ENCODE measurements around the gene FAM168A.

Gene FAM168A

GRCh38 chr11:73386016-73386415 lies 211.9 kb downstream of the FAM168A start:
- no peak overlapping the region for H3K4me3 ChIP-seq (ENCODE audit: low read length)
- no peak for DNase-seq (ENCODE audit: low read depth)
- no peak for TF ChIP-seq CTCF (conservative IDR thresholded peaks at IDR 0.05; ENCODE audit: low read length)

GRCh38 chr11:73384872-73385689 lies 212.8 kb downstream of the FAM168A start:
- H3K4me3 ChIP-seq (ENCODE audit: low read length): no peak overlapping the region
- DNase-seq (ENCODE audit: low read depth): peak; percentile 18
- TF ChIP-seq CTCF (conservative IDR thresholded peaks at IDR 0.05; ENCODE audit: low read length): no peak

- H3K4me3 ChIP-seq (ENCODE audit: low read length): no peak overlapping the region
- no peak for TF ChIP-seq CTCF (conservative IDR thresholded peaks at IDR 0.05; ENCODE audit: low read length)
These were observed 213.4 kb downstream of the FAM168A start for GRCh38 chr11:73384531-73384871.

GRCh38 chr11:73384125-73384441 lies 213.8 kb downstream of the FAM168A start:
- DNase-seq (ENCODE audit: low read depth): no peak
- no peak for TF ChIP-seq CTCF (conservative IDR thresholded peaks at IDR 0.05; ENCODE audit: low read length)
- no peak overlapping the region for H3K4me3 ChIP-seq (ENCODE audit: low read length)

More at GRCh38 chr11:73384531-73384871, 213.4 kb downstream of the FAM168A start:
- no peak for DNase-seq (ENCODE audit: low read depth)

- TF ChIP-seq CTCF (conservative IDR thresholded peaks at IDR 0.05; ENCODE audit: low read length): no peak
- DNase-seq (ENCODE audit: low read depth): no peak
- no peak overlapping the region for H3K4me3 ChIP-seq (ENCODE audit: low read length)
These were observed 214.4 kb downstream of the FAM168A start for GRCh38 chr11:73383249-73384124.

- DNase-seq (ENCODE audit: low read depth): no peak
- no peak for TF ChIP-seq CTCF (conservative IDR thresholded peaks at IDR 0.05; ENCODE audit: low read length)
- H3K4me3 ChIP-seq (ENCODE audit: low read length): no peak overlapping the region
These were observed 215.2 kb downstream of the FAM168A start for GRCh38 chr11:73382747-73383146.

GRCh38 chr11:73382183-73382582 lies 215.7 kb downstream of the FAM168A start:
- no peak for DNase-seq (ENCODE audit: low read depth)
- no peak overlapping the region for H3K4me3 ChIP-seq (ENCODE audit: low read length)
- TF ChIP-seq CTCF (conservative IDR thresholded peaks at IDR 0.05; ENCODE audit: low read length): no peak

All from AG10803 (cell line).